Anterior cingulate cortex (tissue), 58 donors: ENCODE data around the gene KLHDC8A.

ENCODE experiments used
- DNase-seq, 58 donors: peaks; one replicate each; lab custom pipeline; 2025; lab: John Stamatoyannopoulos, UW

The KLHDC8A gene

DNA sequence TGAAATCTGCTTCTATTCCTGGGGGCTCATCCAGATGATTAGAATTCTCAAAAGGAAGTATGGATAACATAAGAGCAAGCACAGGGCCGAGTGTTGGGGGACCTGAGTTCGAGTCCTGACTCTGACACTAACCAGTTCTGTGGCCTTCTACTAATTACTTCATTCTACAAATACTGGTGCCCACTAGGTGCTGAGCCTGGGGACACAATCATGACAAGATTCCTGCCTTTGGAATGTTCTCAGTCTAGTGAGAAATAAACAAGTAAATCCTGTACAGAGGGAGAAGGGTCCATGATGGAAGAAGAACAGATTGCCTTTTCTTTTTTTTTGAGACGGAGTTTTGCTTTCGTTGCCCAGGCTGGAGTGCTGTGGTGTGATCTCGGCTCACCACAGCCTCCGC is 32.9 kb downstream of the KLHDC8A start:
- DNase-seq, result no peak

- no peak for DNase-seq
Observed at GRCh38 chr1:205321959-205322283, 34.8 kb downstream of the KLHDC8A start.

DNA sequence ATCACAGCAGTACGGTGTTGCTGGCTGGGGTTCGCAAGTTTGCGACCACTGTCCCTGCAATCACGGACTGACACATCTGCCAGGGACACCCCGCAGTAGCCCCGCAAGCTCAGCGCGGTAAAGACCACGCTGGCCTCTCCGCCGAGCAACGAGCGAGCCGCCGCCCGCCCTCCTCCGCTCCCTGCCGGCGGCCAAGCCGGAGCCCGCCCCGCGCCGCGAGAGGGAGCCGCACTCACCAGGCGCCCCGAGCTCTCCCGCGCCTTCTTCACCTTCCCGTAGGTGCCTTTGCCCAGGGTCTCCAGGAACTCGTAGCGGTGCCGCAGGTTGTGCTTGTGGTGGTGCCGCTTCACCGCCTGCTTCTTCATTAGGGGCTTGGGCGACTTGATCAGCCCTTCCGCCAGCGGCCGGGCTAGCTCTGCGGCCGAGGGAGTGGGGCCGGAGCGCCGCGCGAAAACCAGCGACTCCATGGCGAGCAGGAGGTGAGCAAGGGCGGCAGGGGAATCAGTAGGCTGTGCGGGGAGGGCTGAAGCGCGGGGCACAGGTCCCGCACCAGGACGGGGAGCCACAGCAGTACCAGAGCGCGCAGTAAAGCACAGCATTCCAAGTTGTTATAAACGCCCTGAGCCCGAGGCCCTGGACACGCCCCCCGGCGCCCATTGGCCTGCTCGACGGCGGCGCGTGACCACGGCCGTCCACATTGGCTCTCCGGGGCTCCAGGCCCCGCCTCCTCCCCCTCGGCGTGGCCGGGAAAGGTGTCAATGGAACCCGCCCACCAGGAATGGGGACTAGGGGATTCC is 35.4 kb downstream of the KLHDC8A start, which contains the start of gene NUAK2:
Gene NUAK2, minus strand, starts transcription at position 584 of the 797 bp plus-strand sequence. Its CDS starts 117 bp downstream, at position 467.
- peak in 57 of 58 donors; percentile 33 to 92 (median 82) for DNase-seq

- peak in 5 of 58 donors; percentile 3 to 40 (median 17) for DNase-seq
Observed at GRCh38 chr1:205319081-205320018, 37.4 kb downstream of the KLHDC8A start.

- no peak for DNase-seq
Observed at GRCh38 chr1:205318231-205318991, 38.3 kb downstream of the KLHDC8A start.

GRCh38 chr1:205317311-205317917 is 39.3 kb downstream of the KLHDC8A start:
- DNase-seq, result peak in 39 of 58 donors; percentile 4 to 77 (median 33)

- DNase-seq, result no peak
Observed at GRCh38 chr1:205316161-205316566, 40.6 kb downstream of the KLHDC8A start.

DNA sequence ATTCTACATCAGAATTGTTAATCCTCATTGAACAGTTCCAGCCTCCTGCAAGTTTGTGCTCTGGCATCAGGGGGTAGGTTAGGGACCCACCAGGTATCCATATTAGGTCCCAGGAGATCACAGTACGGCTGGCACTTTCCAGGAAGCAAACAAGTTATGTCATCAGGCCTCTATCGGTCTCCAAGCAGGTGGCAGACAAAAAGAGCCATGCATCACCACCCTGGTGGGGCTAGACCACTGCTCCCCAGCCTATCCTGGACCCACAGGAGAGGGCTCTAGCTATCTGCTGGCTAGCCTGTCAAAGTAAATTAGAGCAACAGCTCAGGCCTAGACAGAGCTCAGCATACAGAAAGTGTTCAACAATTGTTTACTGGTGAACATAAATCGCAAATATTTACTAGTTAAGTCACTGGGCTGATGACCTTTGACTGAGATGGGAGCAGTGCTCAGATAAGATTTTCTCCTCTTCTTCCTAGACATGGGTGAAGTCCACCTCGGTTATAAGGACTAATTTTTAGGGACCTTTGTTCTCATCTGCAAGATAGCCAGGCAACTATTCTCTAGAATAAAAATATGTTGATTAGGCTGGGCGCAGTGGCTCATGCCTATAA is 41.6 kb downstream of the KLHDC8A start:
- DNase-seq, result no peak

DNA sequence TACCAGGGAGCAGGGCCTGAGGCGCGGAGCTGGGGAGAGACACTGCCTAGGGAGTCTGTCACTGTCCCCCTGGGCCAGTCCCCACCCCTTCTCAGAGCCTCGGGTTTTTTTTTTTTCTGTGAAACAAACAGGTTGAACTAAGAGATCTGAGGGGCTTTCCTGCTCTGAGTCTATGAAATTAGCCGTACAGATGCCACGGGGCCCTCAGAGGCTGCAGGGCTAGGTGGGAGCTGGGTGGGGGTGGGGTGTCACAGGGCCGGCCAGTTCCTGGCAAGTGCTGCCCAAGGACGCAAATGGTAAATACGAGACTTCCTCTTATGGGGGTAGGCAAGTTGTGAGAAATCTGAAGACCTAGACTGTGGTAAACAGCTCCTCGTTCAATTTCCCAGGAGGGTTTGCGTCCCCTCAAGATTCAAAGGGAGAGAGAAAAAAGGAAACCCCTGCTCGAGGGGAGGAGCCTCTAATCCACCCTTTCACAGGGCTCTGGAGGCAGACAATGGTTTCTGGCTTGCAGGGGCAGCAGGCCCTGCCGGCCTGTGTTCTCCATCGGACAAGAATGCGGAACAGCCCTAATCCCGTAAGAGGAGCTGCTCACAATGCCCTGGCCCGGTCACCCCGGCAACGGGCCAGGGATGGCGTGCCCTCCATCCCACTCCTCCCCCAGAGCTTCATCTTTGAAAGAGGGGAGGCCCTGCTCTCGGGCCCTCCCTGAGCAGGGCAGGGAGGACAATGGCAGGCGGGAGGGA is 43.0 kb downstream of the KLHDC8A start:
- peak in 42 of 58 donors; percentile 2 to 71 (median 32) for DNase-seq

DNA sequence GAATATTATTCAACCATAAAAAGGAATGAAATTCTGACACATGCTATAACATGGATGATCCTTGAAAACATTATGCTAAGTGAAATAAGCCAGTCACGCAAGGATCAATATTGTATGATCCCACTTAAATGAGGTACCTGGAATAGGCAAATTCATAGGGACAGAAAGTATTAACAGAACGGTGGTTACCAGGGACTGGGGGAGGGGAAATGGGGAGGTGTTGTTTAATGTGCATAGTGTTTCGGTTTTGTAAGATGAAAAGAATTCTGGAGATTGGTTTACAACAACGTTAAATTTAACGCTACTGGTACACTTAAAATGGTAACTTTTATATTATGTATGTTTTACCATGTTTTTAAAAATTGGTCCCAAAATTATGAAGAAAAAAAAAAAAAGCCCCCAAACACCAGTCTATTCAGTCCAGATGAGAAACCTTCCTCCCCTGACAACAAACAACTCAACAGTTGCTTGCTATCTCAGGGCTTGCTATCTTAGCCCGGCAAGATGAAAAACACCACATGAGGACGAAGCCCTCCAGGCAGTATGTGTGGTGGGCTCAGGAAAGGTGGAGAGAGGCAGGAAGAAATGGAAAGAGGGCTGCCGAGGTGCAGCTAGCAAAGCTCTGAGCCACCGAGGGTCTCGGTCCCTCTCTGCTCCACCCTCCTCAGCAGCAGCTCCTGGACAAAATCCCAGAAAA is 43.7 kb downstream of the KLHDC8A start:
- DNase-seq, result no peak

GRCh38 chr1:205310976-205311704 is 45.6 kb downstream of the KLHDC8A start:
- DNase-seq, result no peak

GRCh38 chr1:205309741-205310140 is 47.0 kb downstream of the KLHDC8A start:
- no peak for DNase-seq

- no peak for DNase-seq
Observed at GRCh38 chr1:205306929-205307566, 49.7 kb downstream of the KLHDC8A start.

GRCh38 chr1:205304695-205305070 is 52.0 kb downstream of the KLHDC8A start:
- no peak for DNase-seq

DNA sequence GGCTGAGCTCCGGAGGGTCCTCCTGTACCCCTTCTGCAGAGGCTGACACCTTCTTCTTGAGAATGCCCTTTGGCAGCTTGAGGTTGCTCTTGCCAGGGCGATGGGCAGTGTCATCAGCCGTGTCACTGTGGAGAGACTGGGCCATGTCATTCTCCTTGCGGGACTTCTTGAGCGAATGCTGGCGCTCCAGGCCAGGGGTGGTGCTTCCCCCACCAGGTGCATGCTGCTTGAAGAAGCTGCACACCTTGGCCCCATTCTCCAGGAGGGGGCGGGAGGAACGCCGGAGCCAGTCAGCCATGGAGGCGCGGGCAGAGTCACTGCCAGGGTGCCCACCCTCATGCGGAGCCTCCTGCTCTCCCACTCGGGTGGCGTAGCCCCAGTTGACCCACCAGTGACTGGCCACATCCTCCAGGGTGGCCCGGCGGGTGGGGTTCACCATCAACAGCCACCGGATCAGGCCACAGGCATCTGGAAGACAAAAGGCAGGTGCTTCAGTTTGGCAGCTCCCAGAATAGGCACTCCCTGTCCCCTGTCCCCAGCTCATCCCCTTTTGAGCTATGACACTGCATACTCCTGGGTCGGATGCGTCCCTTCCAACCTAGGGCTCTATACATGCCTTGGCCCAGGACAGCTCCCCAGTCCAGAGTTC is 52.6 kb downstream of the KLHDC8A start:
- no peak for DNase-seq

DNA sequence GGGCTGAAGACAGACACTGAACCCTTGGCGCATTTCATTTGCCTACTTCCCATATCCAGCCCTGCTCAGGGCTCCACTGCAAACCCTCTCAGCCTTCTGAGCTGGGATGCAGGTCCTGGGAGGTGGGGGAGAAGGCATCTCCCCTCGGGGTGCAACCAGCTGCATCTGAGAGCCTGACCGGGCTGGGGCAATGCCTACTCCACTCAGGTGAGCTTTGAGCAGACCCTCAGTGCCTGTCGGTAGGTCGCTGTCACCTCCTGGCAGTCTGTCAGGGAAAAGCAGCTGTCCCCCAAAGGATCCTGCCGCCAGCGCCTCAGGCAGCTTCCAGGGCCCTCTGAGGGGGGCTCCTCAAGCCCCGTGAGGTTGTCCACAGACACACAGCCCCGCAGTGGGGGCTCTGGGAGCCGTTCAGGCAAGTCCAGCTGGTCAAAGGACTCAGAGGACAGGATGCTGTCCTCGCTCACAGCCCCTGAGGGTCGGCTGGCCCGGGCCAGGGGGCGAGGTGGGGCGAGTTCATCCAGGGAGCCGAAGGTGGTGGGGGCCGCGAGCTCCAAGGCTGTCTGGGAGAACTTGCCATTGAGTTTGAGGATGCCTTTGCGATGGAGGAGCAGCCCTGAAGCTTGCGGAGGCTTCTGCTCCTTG is 53.4 kb downstream of the KLHDC8A start:
- DNase-seq, result no peak
